Upper lobe of left lung (tissue), 6 donors: Measurements from ENCODE around the gene MARK1. TPM values are rescaled to one million over a fixed set of nuclear protein-coding genes. Genes with fewer than 3 reads are reported as not detected.

ENCODE experiments used
- ATAC-seq, 2 donors: fragments of 200-7000 bp; cut with Tn5 transposase; one replicate each; pipeline ENCODE4 v1.9.1; 2022; ENCODE audit warnings: mild to moderate bottlenecking in 2 of 2, moderate library complexity in 2 of 2; ENCODE audit not compliant: low FRiP score in 2 of 2
- DNase-seq, 2 donors: peaks; one replicate each; pipeline ENCODE4 v3.0.0-alpha.2; 2019 to 2020
- H3K27ac ChIP-seq, 4 donors: fragments of 200-600 bp; sonication (generic); one replicate each; pipeline ENCODE4 v1.5.1; 2016 to 2019
- H3K27me3 ChIP-seq, 4 donors: fragments of 200-600 bp; sonication (generic); one replicate each; pipeline ENCODE4 v1.5.1; 2017 to 2019
- H3K36me3 ChIP-seq, 4 donors: fragments of 200-600 bp; sonication (generic); one replicate each; pipeline ENCODE4 v1.5.1; 2016 to 2019
- H3K4me1 ChIP-seq, 4 donors: fragments of 200-600 bp; sonication (generic); one replicate each; pipeline ENCODE4 v1.5.1; 2018 to 2019
- H3K4me3 ChIP-seq, 4 donors: fragments of 200-600 bp; sonication (generic); one replicate each; pipeline ENCODE4 v1.5.1; 2017 to 2019; ENCODE audit warnings: mild to moderate bottlenecking in 2 of 4, moderate library complexity in 1 of 4
- H3K9me3 ChIP-seq, 4 donors: fragments of 200-600 bp; sonication (generic); one replicate each; pipeline ENCODE4 v1.5.1; 2018 to 2019
- EP300 ChIP-seq, 4 donors: sonication (generic); formaldehyde crosslinking; IDR thresholded peaks; one replicate each; pipeline ENCODE4 v1.5.1; 2017; ENCODE audit warnings: antibody characterized with exemption in 4 of 4, control low read depth in 2 of 4
- POLR2A ChIP-seq, 4 donors: fragments of 450-650 bp; IDR thresholded peaks; one replicate each; pipeline ENCODE4 v1.5.1; 2016 to 2017; ENCODE audit warnings: antibody characterized with exemption in 4 of 4, mild to moderate bottlenecking in 2 of 4
- POLR2AphosphoS5 ChIP-seq, 2 donors: sonication (generic); formaldehyde crosslinking; IDR thresholded peaks; one replicate each; pipeline ENCODE4 v1.5.1; 2017; ENCODE audit warnings: antibody characterized with exemption in 2 of 2
- WGBS, 2 donors: methylation state at CpG; one replicate each; pipeline ENCODE4 v1.1.5; 2017 to 2018; 5-methylcytosine and 5-hydroxymethylcytosine counted together
- total RNA-seq, 6 donors: library from RNA; depleted of rRNA in 4 of 6; stranded (reverse); fragments of >200 nt in 4 of 6; gene quantifications; one replicate each; pipeline versions ENCODE4 v1.1.0 to v1.2.1, GENCODE V29; 2016 to 2021
- TF ChIP-seq, protein P1 (sequence below), 6 experiments: fragments of 450-650 bp in 4 of 6; fragments of 200-600 bp in 2 of 6; sonication (generic) in 2 of 6; IDR thresholded peaks; one replicate each; pipeline ENCODE4 v1.5.1; 2016 to 2019; ENCODE audit warnings: antibody characterized with exemption in 6 of 6
- donor health status: DM: no; HTN: no; CAD: no; lungs with moderate emphysema.
- donor health status: DM: no; HTN: yes; CAD: no; lungs with severe emphysema.

The MARK1 gene
- total RNA-seq, 6 donors from 2014 or later = 1.0 to 3.6 (median 1.8) TPM

DNA sequence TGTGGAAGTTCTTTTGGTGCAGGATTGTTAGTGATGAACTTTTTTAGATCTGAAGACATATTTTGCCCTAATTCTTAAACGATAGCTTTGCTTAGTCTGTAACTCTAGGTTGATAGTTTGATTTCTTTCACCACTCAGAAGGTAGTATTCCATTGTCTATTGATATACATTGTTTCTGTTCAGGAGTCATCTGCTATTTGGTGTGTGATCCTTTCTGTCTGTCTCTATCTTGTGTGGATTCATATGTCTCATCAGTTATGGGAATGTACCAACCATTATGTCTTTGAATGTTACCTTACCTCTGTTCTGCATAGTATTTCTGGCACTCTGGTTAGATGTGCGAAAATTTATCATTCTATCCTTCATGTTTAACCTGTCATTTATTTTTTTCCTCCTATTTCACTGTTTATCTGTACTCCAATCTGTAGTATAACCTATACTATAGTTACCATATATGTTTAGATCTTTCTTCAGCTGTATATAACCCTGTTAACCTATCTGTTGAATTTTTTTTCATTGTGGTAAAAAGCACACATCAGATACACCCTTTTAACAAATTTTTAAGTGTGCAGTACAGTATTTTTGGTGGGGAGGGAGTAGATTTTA, 5.7 kb downstream of the MARK1 start:
- 89 to 92% methylated on average over 2 of the region's 2 CpGs for WGBS, 2 donors

DNA sequence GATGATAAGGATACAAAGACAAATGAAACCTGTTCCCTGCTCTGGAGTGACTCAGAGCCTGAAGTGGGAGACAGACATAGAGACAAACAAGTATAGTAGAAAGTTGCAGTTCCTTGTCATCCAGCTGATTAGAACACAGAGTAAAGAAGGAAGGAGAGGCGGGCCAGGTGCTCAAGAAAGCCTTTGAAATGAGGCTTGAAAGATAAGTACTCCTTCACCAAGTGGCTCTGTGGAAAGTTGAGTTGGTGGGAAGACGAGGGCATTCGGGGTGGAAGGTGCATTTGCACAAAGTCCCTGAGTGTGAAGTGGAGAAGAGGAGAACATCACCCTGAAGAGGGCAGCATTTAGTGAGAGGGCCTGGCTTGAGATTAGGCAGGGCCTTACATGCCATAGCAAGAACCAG, 17.0 kb downstream of the MARK1 start:
- TF ChIP-seq POLR2AphosphoS5 (IDR thresholded peaks at IDR 0.05) = no peak
- TF ChIP-seq, protein P1, sequence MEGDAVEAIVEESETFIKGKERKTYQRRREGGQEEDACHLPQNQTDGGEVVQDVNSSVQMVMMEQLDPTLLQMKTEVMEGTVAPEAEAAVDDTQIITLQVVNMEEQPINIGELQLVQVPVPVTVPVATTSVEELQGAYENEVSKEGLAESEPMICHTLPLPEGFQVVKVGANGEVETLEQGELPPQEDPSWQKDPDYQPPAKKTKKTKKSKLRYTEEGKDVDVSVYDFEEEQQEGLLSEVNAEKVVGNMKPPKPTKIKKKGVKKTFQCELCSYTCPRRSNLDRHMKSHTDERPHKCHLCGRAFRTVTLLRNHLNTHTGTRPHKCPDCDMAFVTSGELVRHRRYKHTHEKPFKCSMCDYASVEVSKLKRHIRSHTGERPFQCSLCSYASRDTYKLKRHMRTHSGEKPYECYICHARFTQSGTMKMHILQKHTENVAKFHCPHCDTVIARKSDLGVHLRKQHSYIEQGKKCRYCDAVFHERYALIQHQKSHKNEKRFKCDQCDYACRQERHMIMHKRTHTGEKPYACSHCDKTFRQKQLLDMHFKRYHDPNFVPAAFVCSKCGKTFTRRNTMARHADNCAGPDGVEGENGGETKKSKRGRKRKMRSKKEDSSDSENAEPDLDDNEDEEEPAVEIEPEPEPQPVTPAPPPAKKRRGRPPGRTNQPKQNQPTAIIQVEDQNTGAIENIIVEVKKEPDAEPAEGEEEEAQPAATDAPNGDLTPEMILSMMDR (IDR thresholded peaks at IDR 0.05) = peak in 3 of 6 experiments; percentile 7 to 27 (median 9)
- Histone ChIP-seq H3K36me3 (no peaks in the 10 kb centered on the region), H3K4me1 (no peaks in the 10 kb centered on the region), H3K27ac (no peak overlapping the region), H3K4me3 (no peak overlapping the region), H3K9me3 (no peaks in the 10 kb centered on the region), H3K27me3 (no peaks in the 10 kb centered on the region)
- DNase-seq (peak in 1 of 2 donors; percentile 44), ATAC-seq (peak; percentile 44 to 51)
- WGBS, 2 donors = 71 to 74% methylated on average over 3 of the region's 3 CpGs

More for the DNA sequence above, 5.7 kb downstream of the MARK1 start:
- H3K9me3 ChIP-seq = peaks cover 0 to 4% (median 2%) of the 10 kb centered on the region in 4 donors
- no peaks in the 10 kb centered on the region for H3K36me3 ChIP-seq
- H3K27me3 ChIP-seq = peaks cover 0 to 8% (median 3%) of the 10 kb centered on the region in 4 donors
- no peak overlapping the region for H3K27ac ChIP-seq
- no peak overlapping the region for H3K4me3 ChIP-seq
- TF ChIP-seq, protein P1 (IDR thresholded peaks at IDR 0.05) = no peak
- TF ChIP-seq POLR2A (IDR thresholded peaks at IDR 0.05) (no peak), POLR2AphosphoS5 (IDR thresholded peaks at IDR 0.05) (no peak), EP300 (IDR thresholded peaks at IDR 0.05) (no peak)
- DNase-seq = no peak
- peaks cover 4 to 8% (median 6%) of the 10 kb centered on the region in 4 donors for H3K4me1 ChIP-seq
- no peak for ATAC-seq

DNA sequence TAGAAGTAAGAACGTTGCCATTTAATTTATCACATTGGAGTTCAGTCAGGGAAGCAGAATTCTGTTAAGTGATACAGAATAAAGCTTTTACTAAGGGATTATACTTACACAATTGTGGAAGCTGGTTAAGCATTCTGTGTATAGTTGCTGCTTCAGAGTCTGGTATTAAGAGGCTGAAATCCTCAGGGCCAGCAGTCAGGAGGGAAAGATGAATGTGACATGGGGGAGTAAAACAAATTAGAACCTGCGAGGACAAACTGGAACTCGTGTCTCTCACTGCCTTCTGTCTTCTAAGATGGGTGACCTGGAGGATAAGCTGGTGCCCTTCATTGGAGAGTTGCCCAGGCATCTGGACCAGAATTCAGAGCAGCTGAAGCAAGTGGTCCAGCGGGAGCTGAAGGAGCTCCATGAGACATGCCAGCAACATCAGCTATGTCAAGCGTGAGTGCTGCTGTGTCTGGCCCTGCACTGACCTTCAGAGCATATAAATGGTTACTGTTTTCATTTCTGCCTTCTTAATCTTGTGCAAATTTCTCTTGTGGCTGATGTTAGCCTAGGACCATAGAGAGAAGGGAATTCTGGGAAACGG, 23.0 kb downstream of the MARK1 start:
- Histone ChIP-seq H3K27me3 (no peaks in the 10 kb centered on the region), H3K4me3 (no peak overlapping the region), H3K9me3 (no peaks in the 10 kb centered on the region), H3K27ac (no peak overlapping the region), H3K4me1 (no peaks in the 10 kb centered on the region), H3K36me3 (no peaks in the 10 kb centered on the region)
- no peak for ATAC-seq
- no peak for DNase-seq
- TF ChIP-seq POLR2AphosphoS5 (IDR thresholded peaks at IDR 0.05) (no peak), POLR2A (IDR thresholded peaks at IDR 0.05) (no peak), EP300 (IDR thresholded peaks at IDR 0.05) (no peak)
- TF ChIP-seq, protein P1 (IDR thresholded peaks at IDR 0.05) = no peak
- WGBS, 2 donors = 86 to 93% methylated on average over 6 of the region's 6 CpGs

DNA sequence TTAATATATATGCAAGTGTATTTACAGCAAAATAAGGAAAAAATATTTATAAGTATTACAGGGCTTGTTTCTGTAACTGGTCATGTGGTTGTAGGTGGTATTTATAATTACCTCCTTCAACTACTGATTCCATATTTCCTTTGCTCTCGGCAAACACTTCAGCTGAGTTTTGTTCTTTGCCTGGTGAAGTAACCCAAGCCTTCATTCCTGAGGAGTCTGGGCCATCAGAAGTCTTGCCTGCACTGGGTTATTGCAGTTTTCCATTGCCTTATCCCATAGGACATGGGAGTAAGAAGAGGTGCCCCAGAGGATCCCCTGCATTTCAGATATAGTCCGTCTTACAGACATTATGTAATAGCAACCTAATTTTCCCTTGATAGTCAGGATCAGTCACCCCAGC, 23.8 kb downstream of the MARK1 start:
- 74 to 87% methylated on average over 2 of the region's 2 CpGs for WGBS, 2 donors
- Histone ChIP-seq H3K9me3 (no peaks in the 10 kb centered on the region), H3K4me3 (no peak overlapping the region), H3K27ac (no peak overlapping the region), H3K4me1 (no peaks in the 10 kb centered on the region), H3K36me3 (no peaks in the 10 kb centered on the region), H3K27me3 (no peaks in the 10 kb centered on the region)
- DNase-seq (no peak), ATAC-seq (no peak)
- TF ChIP-seq POLR2AphosphoS5 (IDR thresholded peaks at IDR 0.05) = no peak
- no peak for TF ChIP-seq EP300 (IDR thresholded peaks at IDR 0.05)
- TF ChIP-seq POLR2A (IDR thresholded peaks at IDR 0.05) = no peak
- TF ChIP-seq, protein P1 (IDR thresholded peaks at IDR 0.05) = no peak
